Measurements from ENCODE around the gene SLC6A7. TPM values are rescaled to one million over a fixed set of nuclear protein-coding genes. Genes with fewer than 3 reads are reported as not detected.

SLC6A7 gene
- total and polyA plus RNA-seq, 2 experiments from 2014 or later = not detected

DNA sequence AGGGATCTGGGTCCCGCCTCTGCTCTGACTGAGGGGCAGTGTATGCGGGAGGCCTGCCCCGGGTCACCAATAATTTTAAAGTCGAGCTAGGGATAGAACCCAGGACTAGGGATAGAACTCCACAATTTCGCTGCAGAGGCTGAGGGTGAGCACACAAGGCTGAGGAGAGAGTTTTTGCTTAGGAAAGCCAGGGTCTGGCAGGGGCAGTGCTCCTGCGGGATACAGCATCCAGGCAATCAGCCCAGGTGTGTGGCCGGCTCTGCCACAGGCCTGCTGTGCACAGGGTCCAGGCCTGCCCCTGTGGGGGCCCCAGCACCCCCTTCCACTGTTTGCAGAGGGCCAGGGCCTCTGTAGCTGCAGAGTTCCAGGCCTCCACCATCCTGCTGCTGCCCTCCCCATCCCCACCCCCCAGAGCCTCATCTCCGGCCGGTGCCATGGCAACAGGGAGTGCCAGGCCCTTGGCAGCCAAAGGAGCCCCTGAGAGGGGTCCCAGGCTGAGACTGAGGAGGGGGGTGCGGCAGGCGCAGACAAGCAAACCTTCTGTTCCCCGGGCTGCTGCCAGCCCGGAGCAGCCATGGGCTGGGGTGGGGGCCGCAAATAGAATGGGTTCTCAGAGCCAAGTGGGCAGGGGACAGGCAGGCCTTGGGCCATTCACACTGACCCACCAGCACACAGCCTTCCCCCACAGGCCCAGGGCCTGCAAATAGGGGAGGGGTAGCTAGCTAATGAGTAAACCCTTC is 42.8 kb upstream of the SLC6A7 start:
- DNase-seq (ENCODE audit: low read depth in 1 of 2, low spot score in 1 of 2) = no peak
- H3K36me3 ChIP-seq = no peaks in the 10 kb centered on the region
- no peak overlapping the region for H3K27ac ChIP-seq
- no peaks in the 10 kb centered on the region for H3K27me3 ChIP-seq
- H3K4me3 ChIP-seq = no peak overlapping the region
- peaks cover 30% of the 10 kb centered on the region for H3K4me1 ChIP-seq (ENCODE audit: low read depth)
- no peaks in the 10 kb centered on the region for H3K9me3 ChIP-seq (ENCODE audit: low read depth)
- TF ChIP-seq, protein P1, sequence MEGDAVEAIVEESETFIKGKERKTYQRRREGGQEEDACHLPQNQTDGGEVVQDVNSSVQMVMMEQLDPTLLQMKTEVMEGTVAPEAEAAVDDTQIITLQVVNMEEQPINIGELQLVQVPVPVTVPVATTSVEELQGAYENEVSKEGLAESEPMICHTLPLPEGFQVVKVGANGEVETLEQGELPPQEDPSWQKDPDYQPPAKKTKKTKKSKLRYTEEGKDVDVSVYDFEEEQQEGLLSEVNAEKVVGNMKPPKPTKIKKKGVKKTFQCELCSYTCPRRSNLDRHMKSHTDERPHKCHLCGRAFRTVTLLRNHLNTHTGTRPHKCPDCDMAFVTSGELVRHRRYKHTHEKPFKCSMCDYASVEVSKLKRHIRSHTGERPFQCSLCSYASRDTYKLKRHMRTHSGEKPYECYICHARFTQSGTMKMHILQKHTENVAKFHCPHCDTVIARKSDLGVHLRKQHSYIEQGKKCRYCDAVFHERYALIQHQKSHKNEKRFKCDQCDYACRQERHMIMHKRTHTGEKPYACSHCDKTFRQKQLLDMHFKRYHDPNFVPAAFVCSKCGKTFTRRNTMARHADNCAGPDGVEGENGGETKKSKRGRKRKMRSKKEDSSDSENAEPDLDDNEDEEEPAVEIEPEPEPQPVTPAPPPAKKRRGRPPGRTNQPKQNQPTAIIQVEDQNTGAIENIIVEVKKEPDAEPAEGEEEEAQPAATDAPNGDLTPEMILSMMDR (IDR thresholded peaks at IDR 0.05; ENCODE audit: low read depth, low read length) = no peak

DNA sequence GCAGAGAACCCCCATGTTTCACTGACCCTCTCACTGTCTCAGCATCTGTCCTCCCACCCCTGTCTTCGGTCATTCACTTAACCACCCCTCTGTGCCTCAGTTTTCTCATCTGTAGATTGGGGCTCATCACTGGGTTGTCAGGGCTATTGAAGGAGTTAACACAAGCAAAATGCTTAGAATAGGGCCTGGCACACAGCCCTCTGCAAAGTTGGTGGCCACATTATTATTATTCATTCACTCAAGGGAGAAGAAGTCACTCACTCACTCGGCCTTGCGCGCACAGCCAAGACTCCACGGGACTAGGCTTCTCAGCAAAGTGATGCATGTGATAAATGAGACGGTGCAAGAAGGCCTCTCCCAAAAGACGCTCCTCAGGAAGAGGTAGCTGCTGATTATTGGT is 42.2 kb upstream of the SLC6A7 start:
- no peaks in the 10 kb centered on the region for H3K27me3 ChIP-seq
- TF ChIP-seq, protein P1 (IDR thresholded peaks at IDR 0.05; ENCODE audit: low read depth, low read length) = no peak
- peaks cover 24% of the 10 kb centered on the region for H3K4me1 ChIP-seq (ENCODE audit: low read depth)
- no peak overlapping the region for H3K4me3 ChIP-seq
- H3K9me3 ChIP-seq (ENCODE audit: low read depth) = no peaks in the 10 kb centered on the region
- no peak overlapping the region for H3K27ac ChIP-seq
- no peaks in the 10 kb centered on the region for H3K36me3 ChIP-seq
- DNase-seq (ENCODE audit: low read depth in 1 of 2, low spot score in 1 of 2) = no peak

DNA sequence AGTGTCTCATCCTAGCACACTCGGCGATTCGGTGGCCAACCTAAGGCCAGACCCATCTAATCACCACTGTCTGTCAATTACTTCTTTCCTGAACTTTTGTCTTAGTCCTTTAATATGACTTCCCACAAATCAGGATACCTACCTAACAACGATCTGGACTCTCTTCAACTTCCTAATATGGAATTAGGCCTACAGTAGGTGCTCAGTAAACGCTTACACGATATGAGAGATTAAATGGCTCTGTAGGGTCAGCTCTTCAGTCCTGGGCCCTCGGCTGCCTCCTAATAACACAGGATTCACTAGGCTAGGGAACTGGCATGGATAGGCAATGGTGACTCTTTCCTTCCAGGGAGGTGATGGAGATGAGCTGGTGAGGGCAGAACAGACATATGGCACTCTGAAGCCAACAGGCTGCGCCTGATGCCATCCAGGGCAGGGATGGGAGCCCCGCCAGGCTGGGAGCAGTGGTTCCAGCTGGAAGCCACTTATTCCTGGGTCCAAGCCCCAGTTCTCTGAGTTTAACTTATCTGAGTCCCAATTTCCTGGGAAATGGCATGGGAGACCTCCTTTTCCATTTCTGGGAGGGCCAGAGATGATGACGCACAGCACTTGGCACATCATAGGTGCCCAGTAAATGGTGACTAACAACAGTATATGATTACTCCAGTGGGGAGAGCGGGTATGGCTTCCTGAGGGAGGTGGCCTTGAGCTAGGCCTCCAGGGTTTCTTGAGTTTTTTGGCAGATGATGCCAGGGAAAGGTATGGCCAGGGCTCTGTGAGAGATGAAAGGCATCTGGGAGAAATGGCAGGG is 41.5 kb upstream of the SLC6A7 start:
- Histone ChIP-seq H3K4me1 (ENCODE audit: low read depth) (peaks cover 18% of the 10 kb centered on the region), H3K4me3 (no peak overlapping the region), H3K27ac (no peak overlapping the region), H3K27me3 (no peaks in the 10 kb centered on the region), H3K9me3 (ENCODE audit: low read depth) (no peaks in the 10 kb centered on the region), H3K36me3 (no peaks in the 10 kb centered on the region)
- TF ChIP-seq, protein P1 (IDR thresholded peaks at IDR 0.05; ENCODE audit: low read depth, low read length) = no peak
- peak in 1 of 2 donors; percentile 59 for DNase-seq (ENCODE audit: low read depth in 1 of 2, low spot score in 1 of 2)

DNA sequence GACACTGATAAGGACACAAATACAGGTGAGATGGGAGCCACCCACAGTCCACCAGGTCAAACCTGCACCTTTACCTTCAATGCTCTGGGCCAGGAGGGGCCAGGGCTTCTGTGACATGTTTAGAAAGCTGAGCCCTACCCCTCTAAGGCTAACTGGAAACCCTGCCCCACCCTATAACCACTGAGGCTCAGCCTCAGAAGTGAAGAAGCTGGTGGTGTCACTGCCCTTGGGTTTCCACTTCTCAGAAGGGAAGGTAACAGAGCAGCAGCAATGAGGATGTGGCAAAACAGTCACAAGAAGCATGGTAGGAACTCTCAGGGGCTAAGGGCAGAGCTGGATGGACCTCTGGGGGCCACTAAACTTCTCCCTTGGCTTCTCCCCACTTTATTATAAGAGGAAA is 40.2 kb upstream of the SLC6A7 start:
- H3K4me1 ChIP-seq (ENCODE audit: low read depth) = peaks cover 6% of the 10 kb centered on the region

DNA sequence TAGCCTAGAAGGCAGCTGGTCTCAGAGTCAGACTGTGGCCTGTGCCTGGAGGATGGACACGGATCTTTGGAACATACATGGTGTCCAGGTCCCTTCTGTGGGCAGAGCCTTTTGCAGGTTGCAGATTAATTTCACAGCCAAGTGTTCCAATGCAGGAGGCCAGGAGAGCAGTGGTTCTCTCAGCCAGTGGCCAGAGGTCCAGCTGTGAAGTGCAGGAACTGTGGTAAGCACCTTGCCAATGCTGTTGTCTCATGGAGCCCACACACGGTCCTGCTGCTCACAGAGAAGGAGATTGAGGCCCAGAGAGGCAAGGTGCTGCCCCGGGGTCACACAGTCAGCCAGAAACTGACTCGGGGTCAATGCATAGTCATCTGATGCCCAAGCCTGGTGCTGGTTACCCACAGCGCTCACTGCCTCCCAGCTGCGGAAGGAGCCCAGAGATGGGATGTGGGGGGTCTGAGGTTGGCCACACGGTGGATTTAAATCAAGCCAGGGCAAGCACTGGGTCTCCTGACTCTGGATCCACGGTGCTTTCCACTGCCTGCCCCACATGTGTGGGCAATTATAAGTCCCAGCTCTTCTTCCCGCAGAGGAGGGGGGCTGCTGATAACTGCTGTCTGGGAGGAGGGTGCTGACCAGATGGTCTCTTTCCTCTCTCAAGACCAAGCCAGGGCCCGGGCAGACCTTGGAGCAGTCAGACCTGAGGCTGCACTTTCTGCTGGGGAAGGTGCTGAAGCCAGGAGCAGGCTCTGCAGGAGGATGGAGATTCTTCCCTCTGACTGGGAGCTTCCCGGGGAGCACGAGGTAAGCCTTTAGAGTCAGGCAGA is 37.0 kb upstream of the SLC6A7 start:
- Histone ChIP-seq H3K27me3 (no peaks in the 10 kb centered on the region), H3K4me1 (ENCODE audit: low read depth) (no peaks in the 10 kb centered on the region), H3K36me3 (no peaks in the 10 kb centered on the region), H3K27ac (no peak overlapping the region), H3K4me3 (no peak overlapping the region), H3K9me3 (ENCODE audit: low read depth) (no peaks in the 10 kb centered on the region)
- TF ChIP-seq, protein P1 (IDR thresholded peaks at IDR 0.05; ENCODE audit: low read depth, low read length) = no peak
- peak in 1 of 2 donors; percentile 54 for DNase-seq (ENCODE audit: low read depth in 1 of 2, low spot score in 1 of 2)

More for the DNA sequence above, 40.2 kb upstream of the SLC6A7 start:
- Histone ChIP-seq H3K27ac (no peak overlapping the region), H3K36me3 (no peaks in the 10 kb centered on the region), H3K27me3 (no peaks in the 10 kb centered on the region), H3K9me3 (ENCODE audit: low read depth) (no peaks in the 10 kb centered on the region), H3K4me3 (no peak overlapping the region)
- TF ChIP-seq, protein P1 (IDR thresholded peaks at IDR 0.05; ENCODE audit: low read depth, low read length) = no peak
- no peak for DNase-seq (ENCODE audit: low read depth in 1 of 2, low spot score in 1 of 2)

All from cardiac muscle cell (in vitro differentiated cells and primary cell).